A549 treated with dexamethasone at 1 μM for 4 hours (cell line): Measurements from ENCODE around the gene PLTP. TPM values are rescaled to one million over a fixed set of nuclear protein-coding genes. Genes with fewer than 3 reads are reported as not detected.

Source experiments
- total RNA-seq: library from RNA; stranded (reverse); fragments of 200-300 nt; extraction: Qiagen RNA extraction; gene quantifications from 5 replicates; pipeline ENCODE4 v1.2.3, GENCODE V29; 2022

Gene PLTP, protein sequence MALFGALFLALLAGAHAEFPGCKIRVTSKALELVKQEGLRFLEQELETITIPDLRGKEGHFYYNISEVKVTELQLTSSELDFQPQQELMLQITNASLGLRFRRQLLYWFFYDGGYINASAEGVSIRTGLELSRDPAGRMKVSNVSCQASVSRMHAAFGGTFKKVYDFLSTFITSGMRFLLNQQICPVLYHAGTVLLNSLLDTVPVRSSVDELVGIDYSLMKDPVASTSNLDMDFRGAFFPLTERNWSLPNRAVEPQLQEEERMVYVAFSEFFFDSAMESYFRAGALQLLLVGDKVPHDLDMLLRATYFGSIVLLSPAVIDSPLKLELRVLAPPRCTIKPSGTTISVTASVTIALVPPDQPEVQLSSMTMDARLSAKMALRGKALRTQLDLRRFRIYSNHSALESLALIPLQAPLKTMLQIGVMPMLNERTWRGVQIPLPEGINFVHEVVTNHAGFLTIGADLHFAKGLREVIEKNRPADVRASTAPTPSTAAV
- total RNA-seq, result 1.6 to 1.8 TPM (median 1.6 TPM) in 5 replicates

DNA sequence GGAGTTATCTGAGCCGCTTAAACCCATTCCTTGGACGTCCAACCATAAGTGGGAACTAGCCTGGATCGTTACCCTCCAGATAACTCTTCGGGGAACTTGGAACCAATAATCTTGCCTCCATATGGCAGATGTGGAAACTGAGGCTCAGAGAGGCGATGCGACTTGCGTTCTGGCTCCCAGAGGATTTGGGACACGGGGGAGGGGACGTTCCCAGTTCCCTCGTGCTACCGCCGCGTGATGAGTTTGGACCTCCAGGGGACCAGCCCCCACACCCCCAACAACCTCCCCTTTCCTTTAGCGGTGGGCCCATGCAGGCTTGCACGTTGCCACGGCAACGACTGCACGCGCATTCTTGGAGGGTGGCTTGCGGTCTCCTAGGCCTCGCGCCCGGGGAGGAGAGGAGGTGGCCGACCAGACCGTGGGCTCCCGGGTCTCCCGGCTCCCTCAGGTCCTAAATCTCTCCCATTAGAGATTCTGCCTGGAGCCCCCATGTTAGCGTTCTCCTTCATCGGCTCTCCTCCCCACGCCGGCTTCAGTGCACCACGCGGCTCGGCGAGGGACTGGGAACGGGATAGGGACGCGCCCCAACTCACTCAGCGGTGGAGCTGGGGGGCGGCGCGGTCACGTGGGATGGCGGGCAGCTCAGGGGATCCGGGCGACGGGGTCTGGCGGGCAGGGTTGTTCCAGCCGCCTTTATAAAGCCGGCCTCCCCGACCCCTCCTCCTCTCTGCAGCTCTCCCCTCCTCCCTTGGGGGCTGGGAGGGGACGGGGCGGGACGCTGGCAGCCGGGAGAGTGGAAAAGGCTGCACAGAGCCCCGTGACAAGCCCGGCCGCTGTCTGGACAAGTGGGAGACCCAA lies at the start of gene PLTP:
Gene PLTP (minus strand): TSS at position 670 of the 858 bp plus-strand sequence. CDS start 703 bp downstream, outside the sequence.

DNA sequence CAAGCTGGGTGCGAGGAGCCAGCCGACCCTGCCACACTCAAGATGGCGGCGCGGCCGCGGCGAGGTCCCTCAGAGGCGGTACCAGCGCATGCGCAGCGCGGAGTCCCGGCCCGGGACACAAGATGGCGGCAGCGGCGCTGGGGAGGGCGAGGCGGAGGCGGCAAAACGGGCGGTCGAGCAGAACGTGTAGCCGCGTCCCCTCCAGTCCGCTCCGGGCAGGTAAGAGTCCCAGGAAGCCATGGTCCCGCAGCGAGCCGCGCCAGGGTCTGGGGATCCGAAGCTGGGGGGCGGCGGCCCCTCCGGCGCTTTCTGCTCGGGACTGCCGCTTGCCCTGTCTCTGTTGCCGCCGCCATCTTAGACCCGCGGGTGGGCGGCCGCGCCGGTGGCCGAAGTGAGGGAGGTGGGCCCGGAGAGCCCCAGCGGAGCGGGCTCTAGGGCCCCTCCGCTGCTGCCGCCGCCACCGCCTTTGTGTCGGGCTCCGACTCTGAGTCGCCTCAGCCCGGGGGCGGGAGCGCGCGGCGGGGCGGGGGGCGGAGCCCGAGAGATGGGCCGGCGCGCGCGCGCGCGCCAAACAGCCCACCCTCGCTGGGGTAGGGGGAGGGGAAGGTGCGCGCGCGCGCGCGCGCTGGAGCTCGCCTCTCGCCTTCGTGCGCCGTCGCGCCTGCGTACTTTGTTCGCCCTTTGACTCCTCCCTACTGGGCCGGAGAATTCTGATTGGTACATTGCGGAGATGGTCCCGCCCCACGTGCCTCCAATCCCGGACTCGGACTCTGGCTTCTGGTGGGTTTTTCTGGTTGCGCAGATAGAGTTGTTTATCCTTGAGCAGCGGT lies 22.8 kb upstream of the PLTP start, which contains the start of gene PCIF1:
Gene PCIF1 (plus strand): TSS at position 98 of the 830 bp plus-strand sequence. CDS start 4,317 bp downstream, outside the sequence.

DNA sequence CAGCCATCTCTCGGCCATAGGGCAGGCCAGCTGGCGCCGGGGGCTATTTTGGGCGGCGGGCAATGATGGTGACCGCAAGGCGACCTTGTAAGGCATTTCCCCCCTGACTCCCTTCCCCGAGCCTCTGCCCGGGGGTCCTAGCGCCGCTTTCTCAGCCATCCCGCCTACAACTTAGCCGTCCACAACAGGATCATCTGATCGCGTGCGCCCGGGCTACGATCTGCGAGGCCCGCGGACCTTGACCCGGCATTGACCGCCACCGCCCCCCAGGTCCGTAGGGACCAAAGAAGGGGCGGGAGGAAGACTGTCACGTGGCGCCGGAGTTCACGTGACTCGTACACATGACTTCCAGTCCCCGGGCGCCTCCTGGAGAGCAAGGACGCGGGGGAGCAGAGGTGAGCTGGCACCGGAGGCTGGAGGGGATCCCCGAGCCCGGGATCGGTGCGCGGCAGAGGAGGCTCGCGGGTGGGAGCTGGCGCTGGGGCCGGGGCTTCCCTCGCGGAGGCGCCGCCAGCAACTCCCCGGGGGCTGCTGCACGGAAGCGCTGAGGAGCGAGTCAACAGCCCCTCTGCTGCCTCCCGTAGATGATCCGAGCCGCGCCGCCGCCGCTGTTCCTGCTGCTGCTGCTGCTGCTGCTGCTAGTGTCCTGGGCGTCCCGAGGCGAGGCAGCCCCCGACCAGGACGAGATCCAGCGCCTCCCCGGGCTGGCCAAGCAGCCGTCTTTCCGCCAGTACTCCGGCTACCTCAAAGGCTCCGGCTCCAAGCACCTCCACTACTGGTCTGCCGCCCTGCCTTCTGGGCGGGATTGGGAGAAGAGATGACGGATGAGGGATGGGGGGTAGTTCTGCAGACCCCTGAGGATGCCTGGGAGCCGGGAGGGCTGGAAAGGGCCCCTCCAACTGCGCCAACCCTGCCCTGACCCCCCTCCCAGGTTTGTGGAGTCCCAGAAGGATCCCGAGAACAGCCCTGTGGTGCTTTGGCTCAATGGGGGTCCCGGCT lies 20.7 kb downstream of the PLTP start, which contains the start of the genes CTSA and NEURL2:
Gene CTSA (plus strand): TSS at position 351 of the 999 bp plus-strand sequence. CDS start 234 bp downstream, at position 585.
Gene NEURL2 (minus strand): TSS at position 224 of the 999 bp plus-strand sequence. CDS start 217 bp downstream, at position 7.

DNA sequence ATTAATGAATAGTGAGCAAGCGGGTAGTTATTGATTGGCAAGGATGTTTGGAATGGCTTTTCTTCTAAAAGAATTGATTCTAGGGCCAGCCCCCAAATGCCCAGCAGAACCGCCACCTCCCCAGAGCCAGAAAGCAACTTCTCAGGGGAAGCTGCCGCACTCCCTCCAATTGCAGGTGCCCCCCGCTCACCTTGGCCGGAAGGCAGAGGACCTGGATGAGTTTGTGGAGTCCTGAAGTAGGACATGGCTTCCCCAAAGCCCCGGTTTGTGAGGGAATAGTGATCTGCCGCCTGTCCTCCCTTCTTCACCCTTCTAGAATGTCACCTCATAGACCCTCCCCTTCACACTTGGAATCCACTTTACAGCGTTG lies 24.6 kb downstream of the PLTP start, which contains the start of gene SPATA25:
Gene SPATA25 (minus strand): TSS at position 277 of the 370 bp plus-strand sequence. CDS start 32 bp downstream, at position 245.

DNA sequence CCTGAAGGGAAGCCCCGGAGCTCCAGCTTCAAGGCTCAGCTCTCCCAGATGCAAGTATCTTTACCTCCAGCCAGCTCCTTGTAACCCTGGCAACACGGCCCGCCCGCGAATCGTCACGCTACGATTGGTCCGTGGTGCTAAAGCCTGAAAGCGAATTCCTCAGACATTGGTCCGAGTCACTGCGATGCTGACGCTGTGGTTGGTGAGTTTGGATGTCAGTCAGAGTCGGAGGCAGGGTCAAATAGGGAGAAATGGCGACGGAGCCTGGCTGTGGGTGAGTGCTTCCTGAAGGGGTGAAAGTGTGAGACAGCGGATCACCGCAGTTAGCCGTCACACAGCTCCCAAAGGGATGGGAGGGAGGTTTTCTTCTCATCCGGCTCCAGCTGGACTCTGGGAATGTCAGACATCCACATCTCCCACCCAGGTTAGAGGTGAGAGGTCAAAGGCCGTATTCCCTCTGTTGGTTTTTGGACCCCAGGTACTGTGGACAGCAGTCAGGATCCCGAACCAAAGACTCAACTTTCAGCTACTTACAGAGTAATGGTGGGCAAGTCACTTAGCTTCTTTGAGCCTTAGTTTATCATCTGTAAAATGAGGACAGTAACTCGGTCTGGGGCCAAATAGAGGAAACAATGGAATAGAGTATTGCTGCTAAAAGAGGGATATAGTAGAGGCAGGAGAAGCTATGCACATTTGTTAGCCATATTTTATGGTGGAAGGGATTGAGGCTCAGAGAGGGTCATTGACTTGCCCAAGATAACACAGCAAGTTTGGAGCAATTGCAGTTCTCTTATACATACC lies 30.8 kb downstream of the PLTP start, which contains the start of gene ZSWIM1:
Gene ZSWIM1 (plus strand): TSS at position 240 of the 801 bp plus-strand sequence. CDS start 1,366 bp downstream, outside the sequence.

DNA sequence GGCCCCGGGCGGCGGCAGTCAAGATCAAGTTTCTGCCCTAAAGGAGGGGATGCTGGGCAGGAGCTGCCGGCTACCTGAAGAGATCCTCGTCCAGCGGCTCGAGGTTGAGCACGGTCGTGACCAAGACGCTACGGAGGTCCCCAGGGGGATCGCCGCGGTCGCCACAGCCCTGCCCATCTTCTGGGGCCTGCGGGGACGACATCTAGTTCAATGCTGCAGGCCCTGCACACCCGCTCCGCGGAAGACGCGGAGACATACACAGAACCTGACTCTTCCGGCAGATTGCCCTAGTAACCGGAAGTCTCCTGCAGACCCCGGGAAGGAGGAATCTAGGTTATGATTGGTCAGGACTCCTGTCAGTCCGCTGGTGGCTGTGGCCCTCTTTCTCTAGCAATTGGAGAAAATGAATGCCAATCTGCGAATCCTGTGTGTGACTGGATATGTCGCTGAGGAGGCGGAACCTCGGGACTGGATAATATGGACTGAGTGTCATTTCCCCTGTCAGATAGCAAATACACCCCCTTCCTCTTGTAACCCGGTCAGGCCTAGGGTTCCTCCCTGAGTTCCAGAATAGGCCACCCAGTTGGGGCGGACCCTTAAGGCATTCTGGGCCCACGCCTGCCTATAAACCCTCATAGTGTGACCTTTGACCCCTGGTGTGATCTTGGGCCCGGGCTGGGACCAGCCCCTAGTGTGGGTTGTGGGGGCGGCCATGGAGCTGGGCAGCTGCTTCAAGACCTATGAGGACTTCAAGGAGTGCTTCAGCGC lies 54.7 kb downstream of the PLTP start, which contains the start of the genes ACOT8 and ZSWIM3:
Gene ACOT8 (minus strand): TSS at position 279 of the 768 bp plus-strand sequence. CDS start 77 bp downstream, at position 202.
Gene ZSWIM3 (plus strand): TSS at position 501 of the 768 bp plus-strand sequence. CDS start 212 bp downstream, at position 713.

Other genes with a start within 250 kb of the PLTP start
- gene WFDC11, start 241.9 kb downstream of the PLTP start, total RNA-seq, result not detected in 5 replicates
- not detected in 5 replicates for gene WFDC13, start 210.1 kb downstream of the PLTP start, total RNA-seq
- gene WFDC10B, start 207.1 kb downstream of the PLTP start, total RNA-seq, result not detected in 5 replicates
- not detected in 5 replicates for gene SPINT4, start 189.8 kb downstream of the PLTP start, total RNA-seq
- gene WFDC3, start 120.3 kb downstream of the PLTP start, total RNA-seq, result 0.29 to 0.48 TPM in 2 of 5 replicates, not detected in the others
- gene DNTTIP1, start 120.2 kb downstream of the PLTP start, total RNA-seq, result 31.5 to 36.3 TPM (median 35.0 TPM) in 5 replicates
- gene UBE2C, start 99.5 kb downstream of the PLTP start, total RNA-seq, result 220 to 247 TPM (median 230 TPM) in 5 replicates
- gene TNNC2, start 84.8 kb downstream of the PLTP start, total RNA-seq, result 0.12 to 0.29 TPM in 2 of 5 replicates, not detected in the others
- gene SNX21, start 78.4 kb downstream of the PLTP start, total RNA-seq, result 7.7 to 11.6 TPM (median 9.4 TPM) in 5 replicates
- 16.6 to 18.0 TPM (median 16.9 TPM) in 5 replicates for gene ACOT8, start 54.8 kb downstream of the PLTP start, total RNA-seq
- 1.4 to 1.9 TPM (median 1.6 TPM) in 5 replicates for gene ZSWIM3, start 54.5 kb downstream of the PLTP start, total RNA-seq
- gene ZSWIM1, start 30.9 kb downstream of the PLTP start, total RNA-seq, result 5.1 to 7.0 TPM (median 6.9 TPM) in 5 replicates
- gene SPATA25, start 24.5 kb downstream of the PLTP start, total RNA-seq, result 0.34 to 0.57 TPM (median 0.49 TPM) in 4 of 5 replicates, not detected in the other
- gene NEURL2, start 20.9 kb downstream of the PLTP start, total RNA-seq, result 0.64 to 1.2 TPM (median 0.97 TPM) in 5 replicates
- gene CTSA, start 20.8 kb downstream of the PLTP start, total RNA-seq, result 87.0 to 127 TPM (median 115 TPM) in 5 replicates
- gene PCIF1, start 22.5 kb upstream of the PLTP start, total RNA-seq, result 24.6 to 32.6 TPM (median 31.8 TPM) in 5 replicates
- gene ZNF335, start 60.0 kb upstream of the PLTP start, total RNA-seq, result 5.9 to 9.5 TPM (median 9.1 TPM) in 5 replicates
- 0.21 to 0.66 TPM (median 0.38 TPM) in 5 replicates for gene MMP9, start 96.8 kb upstream of the PLTP start, total RNA-seq
- gene SLC12A5, start 117.1 kb upstream of the PLTP start, total RNA-seq, result 13.5 to 16.4 TPM (median 13.9 TPM) in 5 replicates
- 17.6 to 27.3 TPM (median 22.9 TPM) in 5 replicates for gene NCOA5, start 177.8 kb upstream of the PLTP start, total RNA-seq
- 3.5 to 3.8 TPM (median 3.6 TPM) in 5 replicates for gene CD40, start 206.2 kb upstream of the PLTP start, total RNA-seq